ENCODE measurements around the gene NUMA1.

DNA sequence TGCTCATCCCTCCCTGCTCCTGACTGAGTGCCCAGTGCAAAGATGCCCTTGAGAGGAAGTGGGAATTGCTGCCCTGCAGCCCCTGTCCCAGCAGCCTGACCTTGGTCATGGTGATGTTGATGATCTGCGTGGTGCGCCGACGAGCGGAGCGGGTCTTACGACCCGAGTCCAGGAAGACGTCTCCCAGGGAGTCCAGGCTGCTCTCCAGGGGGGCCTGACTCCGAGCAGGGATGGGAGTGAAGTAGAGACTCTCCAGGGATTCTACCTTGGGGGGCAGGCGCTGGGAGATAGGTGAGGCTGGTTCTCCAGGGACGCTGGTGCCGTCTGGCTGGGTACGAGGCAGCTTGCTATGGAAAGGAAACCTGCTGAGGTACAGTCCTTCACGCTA, 73.3 kb downstream of the NUMA1 start:
- TF ChIP-seq, protein P1, sequence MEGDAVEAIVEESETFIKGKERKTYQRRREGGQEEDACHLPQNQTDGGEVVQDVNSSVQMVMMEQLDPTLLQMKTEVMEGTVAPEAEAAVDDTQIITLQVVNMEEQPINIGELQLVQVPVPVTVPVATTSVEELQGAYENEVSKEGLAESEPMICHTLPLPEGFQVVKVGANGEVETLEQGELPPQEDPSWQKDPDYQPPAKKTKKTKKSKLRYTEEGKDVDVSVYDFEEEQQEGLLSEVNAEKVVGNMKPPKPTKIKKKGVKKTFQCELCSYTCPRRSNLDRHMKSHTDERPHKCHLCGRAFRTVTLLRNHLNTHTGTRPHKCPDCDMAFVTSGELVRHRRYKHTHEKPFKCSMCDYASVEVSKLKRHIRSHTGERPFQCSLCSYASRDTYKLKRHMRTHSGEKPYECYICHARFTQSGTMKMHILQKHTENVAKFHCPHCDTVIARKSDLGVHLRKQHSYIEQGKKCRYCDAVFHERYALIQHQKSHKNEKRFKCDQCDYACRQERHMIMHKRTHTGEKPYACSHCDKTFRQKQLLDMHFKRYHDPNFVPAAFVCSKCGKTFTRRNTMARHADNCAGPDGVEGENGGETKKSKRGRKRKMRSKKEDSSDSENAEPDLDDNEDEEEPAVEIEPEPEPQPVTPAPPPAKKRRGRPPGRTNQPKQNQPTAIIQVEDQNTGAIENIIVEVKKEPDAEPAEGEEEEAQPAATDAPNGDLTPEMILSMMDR (conservative IDR thresholded peaks at IDR 0.05; ENCODE audit: low read depth in 2 of 2) = no peak
- no peak for TF ChIP-seq ZNF114 (CRISPR knock-in tag; IDR thresholded peaks at IDR 0.05)
- TF ChIP-seq JUNB (IDR thresholded peaks at IDR 0.05; ENCODE audit: unreplicated experiment) = no peak
- no peak for TF ChIP-seq CREB1 (CRISPR knock-in tag; IDR thresholded peaks at IDR 0.05; ENCODE audit: low read depth)
- TF ChIP-seq POLR2AphosphoS5 (IDR thresholded peaks at IDR 0.05; ENCODE audit: low read depth) = no peak
- no peak for TF ChIP-seq EZH2 (IDR thresholded peaks at IDR 0.05; ENCODE audit: low read depth, unreplicated experiment)
- TF ChIP-seq, protein P2, sequence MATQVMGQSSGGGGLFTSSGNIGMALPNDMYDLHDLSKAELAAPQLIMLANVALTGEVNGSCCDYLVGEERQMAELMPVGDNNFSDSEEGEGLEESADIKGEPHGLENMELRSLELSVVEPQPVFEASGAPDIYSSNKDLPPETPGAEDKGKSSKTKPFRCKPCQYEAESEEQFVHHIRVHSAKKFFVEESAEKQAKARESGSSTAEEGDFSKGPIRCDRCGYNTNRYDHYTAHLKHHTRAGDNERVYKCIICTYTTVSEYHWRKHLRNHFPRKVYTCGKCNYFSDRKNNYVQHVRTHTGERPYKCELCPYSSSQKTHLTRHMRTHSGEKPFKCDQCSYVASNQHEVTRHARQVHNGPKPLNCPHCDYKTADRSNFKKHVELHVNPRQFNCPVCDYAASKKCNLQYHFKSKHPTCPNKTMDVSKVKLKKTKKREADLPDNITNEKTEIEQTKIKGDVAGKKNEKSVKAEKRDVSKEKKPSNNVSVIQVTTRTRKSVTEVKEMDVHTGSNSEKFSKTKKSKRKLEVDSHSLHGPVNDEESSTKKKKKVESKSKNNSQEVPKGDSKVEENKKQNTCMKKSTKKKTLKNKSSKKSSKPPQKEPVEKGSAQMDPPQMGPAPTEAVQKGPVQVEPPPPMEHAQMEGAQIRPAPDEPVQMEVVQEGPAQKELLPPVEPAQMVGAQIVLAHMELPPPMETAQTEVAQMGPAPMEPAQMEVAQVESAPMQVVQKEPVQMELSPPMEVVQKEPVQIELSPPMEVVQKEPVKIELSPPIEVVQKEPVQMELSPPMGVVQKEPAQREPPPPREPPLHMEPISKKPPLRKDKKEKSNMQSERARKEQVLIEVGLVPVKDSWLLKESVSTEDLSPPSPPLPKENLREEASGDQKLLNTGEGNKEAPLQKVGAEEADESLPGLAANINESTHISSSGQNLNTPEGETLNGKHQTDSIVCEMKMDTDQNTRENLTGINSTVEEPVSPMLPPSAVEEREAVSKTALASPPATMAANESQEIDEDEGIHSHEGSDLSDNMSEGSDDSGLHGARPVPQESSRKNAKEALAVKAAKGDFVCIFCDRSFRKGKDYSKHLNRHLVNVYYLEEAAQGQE (IDR thresholded peaks at IDR 0.05; ENCODE audit: unreplicated experiment) = no peak
- TF ChIP-seq EZH2phosphoT487 (IDR thresholded peaks at IDR 0.05; ENCODE audit: unreplicated experiment) = no peak
